Superior temporal gyrus (tissue), 1 donor: ENCODE data around the gene CDH23.
A peak's percentile ranks its signal among the peaks of the same experiment; 100 is the strongest.
"Not testable (repeated sequence)": the region's sequence is repeated elsewhere in the genome, so short reads cannot be mapped to it uniquely, and the experiment has no call there.

Source experiments
- DNase-seq: peaks from one replicate; pipeline ENCODE4 v3.0.0-alpha.2; 2016; ENCODE audit errors: extremely low spot score

Gene CDH23

GRCh38 chr10:71850021-71850742 lies 453.5 kb downstream of the CDH23 start:
- DNase-seq: no peak

- DNase-seq: peak; percentile 98
Observed at GRCh38 chr10:71850743-71851464, 454.2 kb downstream of the CDH23 start, which contains the start of gene PSAP. Gene PSAP (minus strand): TSS chr10:71851251. CDS start chr10:71851221, 30 bp downstream.

- DNase-seq: not testable (repeated sequence)
Observed at GRCh38 chr10:71851465-71852095, 454.9 kb downstream of the CDH23 start.

GRCh38 chr10:71852355-71852937 lies 455.7 kb downstream of the CDH23 start:
- DNase-seq: no peak

- peak; percentile 83 for DNase-seq
Observed at GRCh38 chr10:71854031-71854430, 457.3 kb downstream of the CDH23 start.

GRCh38 chr10:71856619-71857018 lies 459.9 kb downstream of the CDH23 start:
- DNase-seq: no peak

GRCh38 chr10:71857934-71858890 lies 461.5 kb downstream of the CDH23 start:
- no peak for DNase-seq

- peak; percentile 96 for DNase-seq
Observed at GRCh38 chr10:71860243-71861029, 463.7 kb downstream of the CDH23 start.

- no peak for DNase-seq
Observed at GRCh38 chr10:71863203-71863602, 466.5 kb downstream of the CDH23 start.

- DNase-seq: no peak
Observed at GRCh38 chr10:71864911-71865361, 468.2 kb downstream of the CDH23 start.
